ENCODE results near the gene AIF1.

Gene AIF1

DNA sequence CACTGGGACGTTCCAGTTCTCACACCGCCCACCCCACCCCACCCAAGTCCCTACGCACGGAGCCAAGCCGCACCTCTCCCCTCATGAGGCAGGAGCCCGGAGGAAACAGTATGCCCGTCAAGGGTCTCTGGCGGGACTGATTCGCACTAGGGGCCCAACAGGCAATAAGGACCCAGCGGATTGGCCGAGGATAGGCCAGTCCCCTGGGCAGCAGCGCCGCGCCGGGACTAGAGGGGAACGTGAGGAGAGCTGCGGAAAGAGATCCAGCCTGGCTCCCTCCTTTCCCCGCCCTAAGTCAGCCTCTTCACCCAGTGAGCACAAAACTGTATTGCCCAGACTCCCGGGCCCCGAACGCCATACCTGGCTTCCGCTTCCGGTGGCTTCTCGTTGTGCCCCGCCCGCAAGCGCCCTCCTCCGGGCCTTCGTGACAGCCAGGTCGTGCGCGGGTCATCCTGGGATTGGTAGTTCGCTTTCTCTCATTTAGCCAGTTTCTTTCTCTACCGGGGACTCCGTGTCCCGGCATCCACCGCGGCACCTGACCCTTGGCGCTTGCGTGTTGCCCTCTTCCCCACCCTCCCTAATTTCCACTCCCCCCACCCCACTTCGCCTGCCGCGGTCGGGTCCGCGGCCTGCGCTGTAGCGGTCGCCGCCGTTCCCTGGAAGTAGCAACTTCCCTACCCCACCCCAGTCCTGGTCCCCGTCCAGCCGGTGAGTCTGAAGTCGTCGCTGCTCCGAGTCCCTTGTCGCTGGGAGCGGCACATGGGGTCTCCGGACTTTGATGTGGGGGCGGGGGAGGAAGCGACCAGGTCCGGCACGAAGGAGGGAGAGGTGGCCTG lies 50.7 kb downstream of the AIF1 start, which contains the start of gene CSNK2B:
Gene CSNK2B, plus strand, starts transcription at position 580 of the 836 bp plus-strand sequence. CDS start 752 bp downstream, outside the sequence.
- H3K4me1 Mint-ChIP-seq (ENCODE audit: low read depth), result peaks cover 53% of the 10 kb centered on the region
- peak within 1 kb of the TSS; percentile 98 for H3K4me3 Mint-ChIP-seq
- peak within 1 kb of the TSS; percentile 97 for H3K27ac Mint-ChIP-seq
- no peaks in the 10 kb centered on the region for H3K27me3 Mint-ChIP-seq (ENCODE audit: low read depth)
- no peaks in the 10 kb centered on the region for H3K9me3 Mint-ChIP-seq
- peaks cover 75% of the 10 kb centered on the region for H3K36me3 Mint-ChIP-seq (ENCODE audit: low read depth)
- DNase-seq (ENCODE audit: low spot score), result peak; percentile 98

DNA sequence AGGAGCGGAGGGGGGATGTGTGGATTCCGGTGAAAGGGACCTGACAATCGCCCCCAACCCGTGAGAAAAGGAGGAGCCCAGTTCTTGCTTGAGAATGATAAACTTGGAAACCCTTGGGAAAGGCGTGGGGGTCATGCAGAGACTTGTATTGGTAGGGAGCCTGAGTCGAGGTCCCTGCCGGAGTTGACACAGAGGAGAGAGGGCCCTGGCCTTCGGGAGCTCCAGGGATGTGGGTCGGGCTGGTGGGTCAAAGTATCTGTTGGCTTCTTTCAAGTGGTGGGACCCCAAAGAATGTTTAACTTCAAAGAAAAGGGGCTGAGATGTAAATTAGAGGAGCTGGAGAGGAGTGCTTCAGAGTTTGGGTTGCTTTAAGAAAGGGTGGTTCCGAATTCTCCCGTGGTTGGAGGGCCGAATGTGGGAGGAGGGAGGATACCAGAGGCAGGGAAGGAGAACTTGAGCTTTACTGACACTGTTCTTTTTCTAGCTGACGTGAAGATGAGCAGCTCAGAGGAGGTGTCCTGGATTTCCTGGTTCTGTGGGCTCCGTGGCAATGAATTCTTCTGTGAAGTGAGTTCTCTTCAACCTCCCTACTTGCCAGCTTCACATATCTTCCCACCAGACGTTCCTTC lies 51.4 kb downstream of the AIF1 start:
- H3K9me3 Mint-ChIP-seq, result no peaks in the 10 kb centered on the region
- peak overlapping the region; percentile 97 for H3K27ac Mint-ChIP-seq
- no peaks in the 10 kb centered on the region for H3K27me3 Mint-ChIP-seq (ENCODE audit: low read depth)
- peaks cover 81% of the 10 kb centered on the region for H3K36me3 Mint-ChIP-seq (ENCODE audit: low read depth)
- no peak for DNase-seq (ENCODE audit: low spot score)
- peaks cover 47% of the 10 kb centered on the region for H3K4me1 Mint-ChIP-seq (ENCODE audit: low read depth)
- H3K4me3 Mint-ChIP-seq, result peak overlapping the region; percentile 98
